ENCODE results near the gene ZNF135. TPM values are rescaled to one million over a fixed set of nuclear protein-coding genes. Genes with fewer than 3 reads are reported as not detected.

Gene ZNF135
- total and polyA plus RNA-seq, 2 experiments from 2014 or later: 4.3 to 7.4 TPM

GRCh38 chr19:58084596-58085347 lies 25.7 kb downstream of the ZNF135 start:
- H3K4me1 ChIP-seq (ENCODE audit: insufficient read depth): no peaks in the 10 kb centered on the region
- H3K9me2 ChIP-seq (replicated peaks; ENCODE audit: insufficient read depth): no peaks in the 10 kb centered on the region
- H3K9me3 ChIP-seq (ENCODE audit: low read depth): peaks cover 11% of the 10 kb centered on the region
- TF ChIP-seq CTCF (IDR thresholded peaks at IDR 0.05; ENCODE audit: poor library complexity) (no peak), EZH2phosphoT487 (IDR thresholded peaks at IDR 0.05; ENCODE audit: low read depth, severe bottlenecking, unreplicated experiment) (no peak), EZH2 (IDR thresholded peaks at IDR 0.05; ENCODE audit: borderline replicate concordance) (no peak)
- no peaks in the 10 kb centered on the region for H4K20me1 ChIP-seq (ENCODE audit: insufficient read depth, poor library complexity, severe bottlenecking)
- H3K4me3 ChIP-seq: no peak overlapping the region
- no peaks in the 10 kb centered on the region for H3K36me3 ChIP-seq (replicated peaks; ENCODE audit: insufficient read depth, low read depth)
- no peak overlapping the region for H2AFZ ChIP-seq
- no peak overlapping the region for H3K27ac ChIP-seq
- no peak for DNase-seq (ENCODE audit: low spot score)
- H3K27me3 ChIP-seq: no peaks in the 10 kb centered on the region
- no peak overlapping the region for H3K4me2 ChIP-seq
- WGBS (ENCODE audit: low lambda C conversion rate, missing lambda C conversion rate): 98% methylated on average over 58 of the region's 69 CpGs
- no peaks in the 10 kb centered on the region for H3K79me2 ChIP-seq

DNA sequence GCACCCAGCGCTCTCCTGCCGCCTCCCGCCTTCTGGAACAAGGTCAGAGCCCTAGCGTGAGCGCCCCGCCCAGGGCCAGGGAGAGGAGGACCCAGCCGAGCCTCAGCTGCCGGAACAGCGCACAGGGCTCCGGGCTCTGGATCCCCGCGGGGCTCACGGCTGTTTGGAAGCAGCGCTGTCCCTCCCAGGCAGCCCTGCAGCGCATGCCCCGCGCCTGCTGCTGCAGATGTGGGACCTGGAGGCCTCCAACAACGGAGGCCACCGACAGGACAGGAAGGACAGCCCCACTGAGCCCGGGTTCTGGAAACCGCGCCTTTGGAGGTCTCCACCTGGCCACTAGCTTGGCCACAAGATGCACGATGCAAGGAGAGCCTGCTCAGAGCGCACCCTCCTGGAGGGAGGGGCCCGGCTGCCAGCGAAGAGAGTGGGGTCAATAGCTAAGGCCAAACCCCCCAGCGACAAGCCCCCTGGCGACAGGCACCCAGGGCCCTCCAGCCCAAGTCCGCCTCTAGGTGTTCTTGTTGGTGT lies 26.3 kb downstream of the ZNF135 start:
- 97% methylated on average over 28 of the region's 29 CpGs for WGBS (ENCODE audit: low lambda C conversion rate, missing lambda C conversion rate)
- peaks cover 11% of the 10 kb centered on the region for H3K9me3 ChIP-seq (ENCODE audit: low read depth)

GRCh38 chr19:58086825-58087710 lies 28.0 kb downstream of the ZNF135 start:
- peaks cover 11% of the 10 kb centered on the region for H3K9me3 ChIP-seq (ENCODE audit: low read depth)
- TF ChIP-seq CTCF (IDR thresholded peaks at IDR 0.05; ENCODE audit: poor library complexity) (no peak), EZH2 (IDR thresholded peaks at IDR 0.05; ENCODE audit: borderline replicate concordance) (no peak)

More for the DNA sequence above, 26.3 kb downstream of the ZNF135 start:
- Histone ChIP-seq H3K4me3 (no peak overlapping the region), H3K27ac (no peak overlapping the region), H3K9me2 (replicated peaks; ENCODE audit: insufficient read depth) (no peaks in the 10 kb centered on the region), H3K4me1 (ENCODE audit: insufficient read depth) (no peaks in the 10 kb centered on the region), H2AFZ (no peak overlapping the region), H3K4me2 (no peak overlapping the region), H3K27me3 (no peaks in the 10 kb centered on the region), H4K20me1 (ENCODE audit: insufficient read depth, poor library complexity, severe bottlenecking) (no peaks in the 10 kb centered on the region), H3K79me2 (no peaks in the 10 kb centered on the region), H3K36me3 (replicated peaks; ENCODE audit: insufficient read depth, low read depth) (no peaks in the 10 kb centered on the region)
- TF ChIP-seq CTCF (IDR thresholded peaks at IDR 0.05; ENCODE audit: poor library complexity) (no peak), EZH2phosphoT487 (IDR thresholded peaks at IDR 0.05; ENCODE audit: low read depth, severe bottlenecking, unreplicated experiment) (no peak), EZH2 (IDR thresholded peaks at IDR 0.05; ENCODE audit: borderline replicate concordance) (no peak)
- DNase-seq (ENCODE audit: low spot score): no peak

More at GRCh38 chr19:58086825-58087710, 28.0 kb downstream of the ZNF135 start:
- Histone ChIP-seq H3K4me1 (ENCODE audit: insufficient read depth) (no peaks in the 10 kb centered on the region), H3K9me2 (replicated peaks; ENCODE audit: insufficient read depth) (no peaks in the 10 kb centered on the region), H3K36me3 (replicated peaks; ENCODE audit: insufficient read depth, low read depth) (no peaks in the 10 kb centered on the region), H3K4me2 (no peak overlapping the region), H2AFZ (no peak overlapping the region), H4K20me1 (ENCODE audit: insufficient read depth, poor library complexity, severe bottlenecking) (no peaks in the 10 kb centered on the region), H3K4me3 (no peak overlapping the region), H3K27me3 (no peaks in the 10 kb centered on the region), H3K79me2 (no peaks in the 10 kb centered on the region), H3K27ac (no peak overlapping the region)
- DNase-seq (ENCODE audit: low spot score): no peak
- 99% methylated on average over 23 of the region's 23 CpGs for WGBS (ENCODE audit: low lambda C conversion rate, missing lambda C conversion rate)
